Measurements from ENCODE around the gene RP2. TPM values are rescaled to one million over a fixed set of nuclear protein-coding genes. Genes with fewer than 3 reads are reported as not detected.

Gene RP2
- total RNA-seq, 2 experiments from 2014 or later, result 5.1 to 5.5 TPM

GRCh38 chrX:46831765-46832327 is 5.0 kb upstream of the RP2 start:
- Mint-ChIP-seq H3K4me3 (no peak overlapping the region), H3K9me3 (no peaks in the 10 kb centered on the region), H3K36me3 (ENCODE audit: low read depth) (no peaks in the 10 kb centered on the region), H3K27me3 (no peaks in the 10 kb centered on the region), H3K27ac (no peak overlapping the region), H3K4me1 (ENCODE audit: low read depth) (no peaks in the 10 kb centered on the region)
- POLR2A ChIA-PET, result no interaction called here
- intact Hi-C loops (cut with micrococcal nuclease), result no loop called here
- no peak for TF ChIP-seq CTCF (IDR thresholded peaks at IDR 0.05)
- no peak for ATAC-seq
- CTCF ChIA-PET, result no interaction called here
- DNase-seq, result no peak

DNA sequence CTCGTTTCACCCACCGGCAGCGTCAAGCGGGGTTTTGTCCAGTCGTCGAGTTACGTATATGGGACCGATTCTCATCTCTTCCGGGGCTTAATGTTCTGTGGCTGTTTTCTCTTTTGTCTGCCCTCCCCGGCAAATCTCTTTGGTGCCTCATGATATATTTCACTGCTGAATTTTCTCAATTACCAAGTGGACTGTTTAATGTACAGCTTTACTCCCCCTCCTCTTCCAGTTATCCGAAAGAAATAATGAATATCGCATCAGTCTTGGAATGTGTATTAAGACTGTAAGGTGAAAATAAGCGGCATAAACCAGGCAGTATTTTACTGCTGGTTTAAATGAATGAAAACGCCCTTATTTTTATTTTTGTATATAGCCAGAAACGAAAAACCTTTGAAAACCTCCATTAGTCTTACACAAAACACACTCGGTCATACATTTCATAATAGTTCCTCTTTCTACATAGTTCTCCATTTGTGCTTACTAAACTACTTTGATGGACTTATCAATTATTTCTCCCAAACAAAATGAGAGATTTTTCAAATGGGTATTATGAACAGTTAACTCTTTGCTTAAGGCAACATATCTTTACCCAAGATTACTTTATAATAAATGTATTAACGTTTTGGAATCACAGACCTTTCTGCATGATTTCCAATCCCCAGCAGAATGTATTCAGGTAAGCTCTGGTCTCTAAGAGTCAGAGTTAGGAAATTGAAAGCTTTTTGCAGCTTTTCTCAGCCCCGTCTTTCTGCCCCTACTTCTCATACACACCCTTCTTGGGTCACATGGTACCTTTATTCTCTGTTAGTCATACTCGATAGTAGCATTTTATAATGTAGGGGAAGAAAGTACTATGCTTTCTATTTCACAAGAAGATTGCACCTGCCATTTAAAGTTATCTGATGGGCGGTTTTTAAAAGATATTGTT is 979 bp downstream of the RP2 start:
- CTCF ChIA-PET, result interaction anchor here (0.7 to 1.4 kb wide), 3 partner anchors 140 to 685 kb away, joined by 3 to 4 read pairs (median 3); no protein-coding TSS in a partner anchor
- no peaks in the 10 kb centered on the region for H3K36me3 Mint-ChIP-seq (ENCODE audit: low read depth)
- peak; percentile 7 for DNase-seq
- POLR2A ChIA-PET, result interaction anchor here (0.9 kb wide), 1 partner anchor 7 kb away, joined by 3 read pairs; no protein-coding TSS in a partner anchor
- ATAC-seq, result peak; percentile 19
- H3K4me3 Mint-ChIP-seq, result peak overlapping the region; percentile 97
- H3K9me3 Mint-ChIP-seq, result no peaks in the 10 kb centered on the region
- intact Hi-C loops (cut with micrococcal nuclease), result no loop called here
- H3K4me1 Mint-ChIP-seq (ENCODE audit: low read depth), result peaks cover 10% of the 10 kb centered on the region
- no peak for TF ChIP-seq CTCF (IDR thresholded peaks at IDR 0.05)
- H3K27me3 Mint-ChIP-seq, result no peaks in the 10 kb centered on the region
- peak overlapping the region; percentile 91 for H3K27ac Mint-ChIP-seq

DNA sequence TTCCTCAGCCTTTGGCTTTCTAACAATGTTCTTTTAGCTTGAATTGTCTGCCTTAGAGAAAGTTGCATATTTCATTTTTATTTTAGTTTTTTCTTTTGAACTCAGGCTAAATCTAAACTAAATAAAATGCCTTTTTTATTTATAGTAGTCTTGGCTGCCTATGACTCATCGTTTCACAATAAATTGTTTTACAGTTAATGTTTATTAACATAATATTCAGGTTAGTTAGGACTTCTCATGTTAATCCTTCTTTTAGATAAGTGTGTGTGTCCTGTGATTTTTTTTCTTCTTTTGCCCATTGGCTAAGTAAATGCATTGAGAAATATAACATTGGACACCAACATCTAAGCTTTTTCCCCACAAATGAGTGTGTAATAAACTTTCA is 1.6 kb downstream of the RP2 start:
- peaks cover 3% of the 10 kb centered on the region for H3K36me3 Mint-ChIP-seq (ENCODE audit: low read depth)
- peak overlapping the region; percentile 97 for H3K4me3 Mint-ChIP-seq
- ATAC-seq, result no peak
- H3K4me1 Mint-ChIP-seq (ENCODE audit: low read depth), result peaks cover 10% of the 10 kb centered on the region
- CTCF ChIA-PET, result interaction anchor here (1.0 kb wide), 1 partner anchor 266 kb away, joined by 3 read pairs; no protein-coding TSS in a partner anchor
- POLR2A ChIA-PET, result no interaction called here
- no peak overlapping the region for H3K27ac Mint-ChIP-seq
- TF ChIP-seq CTCF (IDR thresholded peaks at IDR 0.05), result no peak
- DNase-seq, result no peak
- H3K27me3 Mint-ChIP-seq, result no peaks in the 10 kb centered on the region
- H3K9me3 Mint-ChIP-seq, result no peaks in the 10 kb centered on the region
- intact Hi-C loops (cut with micrococcal nuclease), result no loop called here

DNA sequence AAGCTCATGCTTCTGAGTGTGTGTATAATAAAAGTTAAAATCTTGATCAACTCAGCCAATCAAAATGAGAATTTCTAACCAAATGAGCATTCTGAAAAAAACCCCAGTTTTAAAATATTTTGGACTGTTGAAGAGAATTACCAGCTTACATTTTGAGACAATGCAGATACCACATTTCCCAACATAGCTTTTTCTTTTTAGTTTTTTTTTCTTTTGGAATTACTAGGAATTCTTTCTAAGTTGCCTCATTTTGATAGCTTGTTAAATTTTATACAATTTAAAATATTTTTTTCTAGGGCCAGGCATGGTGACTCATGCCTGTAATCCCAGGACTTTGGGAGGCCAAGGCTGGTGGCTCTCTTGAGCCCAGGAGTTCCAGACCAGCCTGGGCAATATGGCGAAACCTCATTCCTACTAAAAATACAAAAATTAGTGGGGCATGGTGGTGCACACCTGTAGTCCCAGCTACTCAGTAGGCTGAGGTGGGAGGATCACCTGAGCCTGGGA is 2.2 kb downstream of the RP2 start:
- TF ChIP-seq CTCF (IDR thresholded peaks at IDR 0.05), result no peak
- DNase-seq, result no peak
- no peak for ATAC-seq
- POLR2A ChIA-PET, result no interaction called here
- CTCF ChIA-PET, result no interaction called here
- peaks cover 3% of the 10 kb centered on the region for H3K36me3 Mint-ChIP-seq (ENCODE audit: low read depth)
- H3K27me3 Mint-ChIP-seq, result no peaks in the 10 kb centered on the region
- peaks cover 10% of the 10 kb centered on the region for H3K4me1 Mint-ChIP-seq (ENCODE audit: low read depth)
- peak overlapping the region; percentile 97 for H3K4me3 Mint-ChIP-seq
- no peaks in the 10 kb centered on the region for H3K9me3 Mint-ChIP-seq
- H3K27ac Mint-ChIP-seq, result no peak overlapping the region
- intact Hi-C loops (cut with micrococcal nuclease), result no loop called here

- ATAC-seq (no peak), DNase-seq (no peak)
- no peak for TF ChIP-seq CTCF (IDR thresholded peaks at IDR 0.05)
- Mint-ChIP-seq H3K27me3 (no peaks in the 10 kb centered on the region), H3K27ac (no peak overlapping the region), H3K4me1 (ENCODE audit: low read depth) (peaks cover 12% of the 10 kb centered on the region), H3K9me3 (no peaks in the 10 kb centered on the region), H3K36me3 (ENCODE audit: low read depth) (peaks cover 3% of the 10 kb centered on the region), H3K4me3 (no peak overlapping the region)
- intact Hi-C loops (cut with micrococcal nuclease), result no loop called here
- ChIA-PET POLR2A (no interaction called here), CTCF (no interaction called here)
These were observed 4.1 kb downstream of the RP2 start for GRCh38 chrX:46840946-46841345.
